IPS-15b (cell line): ENCODE data around the gene SOD3.

ENCODE experiments used
- H3K27me3 ChIP-seq: one replicate; pipeline ENCODE4 v1.6.1; 2013; ENCODE audit warnings: low read length; ENCODE audit not compliant: control insufficient read depth, insufficient read depth
- H3K36me3 ChIP-seq: one replicate; pipeline ENCODE4 v1.6.1; 2013; ENCODE audit warnings: low read length; ENCODE audit not compliant: control insufficient read depth, insufficient read depth
- H3K4me1 ChIP-seq: one replicate; pipeline ENCODE4 v1.6.1; 2013; ENCODE audit warnings: mild to moderate bottlenecking, low read length; ENCODE audit not compliant: control insufficient read depth, insufficient read depth
- H3K4me3 ChIP-seq: one replicate; pipeline ENCODE4 v1.5.1; 2013; ENCODE audit warnings: low read depth, low read length
- H3K9ac ChIP-seq: one replicate; pipeline ENCODE4 v1.6.1; 2013; ENCODE audit warnings: low read depth, mild to moderate bottlenecking, low read length
- H3K9me3 ChIP-seq: one replicate; pipeline ENCODE4 v1.6.1; 2013; ENCODE audit warnings: mild to moderate bottlenecking, low read length; ENCODE audit not compliant: control insufficient read depth, insufficient read depth

SOD3 gene

GRCh38 chr4:24794916-24795665 is at the start of gene SOD3:
Gene SOD3, plus strand, starts transcription at chr4:24795573. Its CDS starts 3,949 bp downstream, at chr4:24799522.
- H3K9ac ChIP-seq: no peak within 1 kb of the TSS

GRCh38 chr4:24747234-24747975 is 48.0 kb upstream of the SOD3 start:
- Histone ChIP-seq H3K4me3 (no peak overlapping the region), H3K9ac (no peak overlapping the region), H3K9me3 (no peaks in the 10 kb centered on the region), H3K4me1 (peaks cover 3% of the 10 kb centered on the region), H3K27me3 (no peaks in the 10 kb centered on the region), H3K36me3 (no peaks in the 10 kb centered on the region)

More at GRCh38 chr4:24794916-24795665, at the start of gene SOD3:
- Histone ChIP-seq H3K4me1 (peaks cover 7% of the 10 kb centered on the region), H3K36me3 (no peaks in the 10 kb centered on the region), H3K4me3 (peak within 1 kb of the TSS; percentile 45), H3K27me3 (peaks cover 53% of the 10 kb centered on the region), H3K9me3 (no peaks in the 10 kb centered on the region)

- Histone ChIP-seq H3K27me3 (no peaks in the 10 kb centered on the region), H3K9me3 (no peaks in the 10 kb centered on the region), H3K36me3 (no peaks in the 10 kb centered on the region), H3K4me3 (no peak overlapping the region), H3K9ac (no peak overlapping the region), H3K4me1 (peaks cover 3% of the 10 kb centered on the region)
These were observed 47.4 kb upstream of the SOD3 start for GRCh38 chr4:24748023-24748422.

GRCh38 chr4:24748758-24749350 is 46.5 kb upstream of the SOD3 start:
- peaks cover 3% of the 10 kb centered on the region for H3K4me1 ChIP-seq
- H3K9me3 ChIP-seq: no peaks in the 10 kb centered on the region
- no peaks in the 10 kb centered on the region for H3K27me3 ChIP-seq
- H3K9ac ChIP-seq: no peak overlapping the region
- no peak overlapping the region for H3K4me3 ChIP-seq
- no peaks in the 10 kb centered on the region for H3K36me3 ChIP-seq

- H3K27me3 ChIP-seq: no peaks in the 10 kb centered on the region
- H3K9me3 ChIP-seq: no peaks in the 10 kb centered on the region
- H3K4me1 ChIP-seq: peaks cover 1% of the 10 kb centered on the region
- no peaks in the 10 kb centered on the region for H3K36me3 ChIP-seq
- no peak overlapping the region for H3K4me3 ChIP-seq
- no peak overlapping the region for H3K9ac ChIP-seq
These were observed 45.3 kb upstream of the SOD3 start for GRCh38 chr4:24750106-24750505.

- no peaks in the 10 kb centered on the region for H3K27me3 ChIP-seq
- no peak overlapping the region for H3K9ac ChIP-seq
- H3K4me3 ChIP-seq: no peak overlapping the region
- no peaks in the 10 kb centered on the region for H3K4me1 ChIP-seq
- no peaks in the 10 kb centered on the region for H3K9me3 ChIP-seq
- no peaks in the 10 kb centered on the region for H3K36me3 ChIP-seq
These were observed 43.3 kb upstream of the SOD3 start for GRCh38 chr4:24751926-24752539.

- no peaks in the 10 kb centered on the region for H3K36me3 ChIP-seq
- no peaks in the 10 kb centered on the region for H3K9me3 ChIP-seq
- H3K4me1 ChIP-seq: no peaks in the 10 kb centered on the region
- no peaks in the 10 kb centered on the region for H3K27me3 ChIP-seq
- no peak overlapping the region for H3K9ac ChIP-seq
- H3K4me3 ChIP-seq: no peak overlapping the region
These were observed 41.9 kb upstream of the SOD3 start for GRCh38 chr4:24753519-24753918.

- H3K36me3 ChIP-seq: no peaks in the 10 kb centered on the region
- H3K4me3 ChIP-seq: no peak overlapping the region
- no peaks in the 10 kb centered on the region for H3K4me1 ChIP-seq
- no peaks in the 10 kb centered on the region for H3K9me3 ChIP-seq
- no peak overlapping the region for H3K9ac ChIP-seq
- no peaks in the 10 kb centered on the region for H3K27me3 ChIP-seq
These were observed 40.8 kb upstream of the SOD3 start for GRCh38 chr4:24754571-24754970.

GRCh38 chr4:24763631-24764297 is 31.6 kb upstream of the SOD3 start:
- no peaks in the 10 kb centered on the region for H3K36me3 ChIP-seq
- H3K4me3 ChIP-seq: no peak overlapping the region
- no peak overlapping the region for H3K9ac ChIP-seq
- H3K4me1 ChIP-seq: no peaks in the 10 kb centered on the region
- H3K27me3 ChIP-seq: no peaks in the 10 kb centered on the region
- no peaks in the 10 kb centered on the region for H3K9me3 ChIP-seq

GRCh38 chr4:24764345-24764744 is 31.0 kb upstream of the SOD3 start:
- H3K9ac ChIP-seq: no peak overlapping the region
- no peak overlapping the region for H3K4me3 ChIP-seq
- H3K4me1 ChIP-seq: peaks cover 3% of the 10 kb centered on the region
- H3K27me3 ChIP-seq: no peaks in the 10 kb centered on the region
- no peaks in the 10 kb centered on the region for H3K9me3 ChIP-seq
- no peaks in the 10 kb centered on the region for H3K36me3 ChIP-seq

GRCh38 chr4:24765376-24765988 is 29.9 kb upstream of the SOD3 start:
- peaks cover 8% of the 10 kb centered on the region for H3K4me1 ChIP-seq
- H3K4me3 ChIP-seq: no peak overlapping the region
- H3K9ac ChIP-seq: no peak overlapping the region
- no peaks in the 10 kb centered on the region for H3K36me3 ChIP-seq
- no peaks in the 10 kb centered on the region for H3K27me3 ChIP-seq
- no peaks in the 10 kb centered on the region for H3K9me3 ChIP-seq
